Upper lobe of right lung (tissue), 1 donor: ENCODE data around the gene CCDC89. TPM values are rescaled to one million over a fixed set of nuclear protein-coding genes. Genes with fewer than 3 reads are reported as not detected.

ENCODE experiments used
- ATAC-seq: fragments of 200-7000 bp; cut with Tn5 transposase; one replicate; pipeline ENCODE4 v1.9.1; 2020; ENCODE audit warnings: mild to moderate bottlenecking, moderate library complexity
- DNase-seq: peaks from one replicate; pipeline ENCODE4 v3.0.0-alpha.2; 2020
- H3K27ac ChIP-seq: fragments of 200-600 bp; one replicate; pipeline ENCODE4 v1.8.0; 2022
- H3K27me3 ChIP-seq: fragments of 200-600 bp; one replicate; pipeline ENCODE4 v1.8.0; 2022; ENCODE audit warnings: mild to moderate bottlenecking
- H3K36me3 ChIP-seq: fragments of 200-600 bp; one replicate; pipeline ENCODE4 v1.8.0; 2022
- H3K4me1 ChIP-seq: fragments of 200-600 bp; one replicate; pipeline ENCODE4 v1.8.0; 2022
- H3K4me3 ChIP-seq: fragments of 200-600 bp; one replicate; pipeline ENCODE4 v1.8.0; 2022; ENCODE audit warnings: mild to moderate bottlenecking
- H3K9me3 ChIP-seq: fragments of 200-600 bp; one replicate; pipeline ENCODE4 v1.8.0; 2022
- CTCF ChIP-seq: fragments of 200-600 bp; IDR thresholded peaks from one replicate; pipeline ENCODE4 v1.8.0; 2022; ENCODE audit warnings: antibody characterized with exemption
- intact Hi-C: fragments of 100-400 bp; cut with DNase I; formaldehyde crosslinking; loops from one replicate; pipeline ENCODE4 v1.11.0; 2022
- total RNA-seq: library from RNA; stranded (reverse); fragmentation: NEBNext Ultra II Directional; extraction: Animal tissue kit (Norgen Biotek cat#: 25700); gene quantifications from one replicate; pipeline ENCODE4 v1.2.1, GENCODE V29; 2021
- donor health status: DM: no; HTN: yes; CAD: no; lungs with severe emphysema.

Gene CCDC89
- total RNA-seq, 1 donor from 2014 or later, result 1.2 TPM

GRCh38 chr11:85643191-85643614 is 42.8 kb downstream of the CCDC89 start:
- DNase-seq (no peak), ATAC-seq (no peak)
- TF ChIP-seq CTCF, result no peak
- Histone ChIP-seq H3K9me3 (no peaks in the 10 kb centered on the region), H3K27ac (no peak overlapping the region), H3K36me3 (peaks cover 5% of the 10 kb centered on the region), H3K4me1 (peaks cover 8% of the 10 kb centered on the region), H3K4me3 (no peak overlapping the region), H3K27me3 (no peaks in the 10 kb centered on the region)
- intact Hi-C loops, result no loop called here

GRCh38 chr11:85634747-85635146 is 51.2 kb downstream of the CCDC89 start:
- DNase-seq (no peak), ATAC-seq (no peak)
- H3K27me3 ChIP-seq, result no peaks in the 10 kb centered on the region
- no peak overlapping the region for H3K4me3 ChIP-seq
- H3K9me3 ChIP-seq, result no peaks in the 10 kb centered on the region
- intact Hi-C loops, result no loop called here
- H3K27ac ChIP-seq, result no peak overlapping the region
- H3K36me3 ChIP-seq, result peaks cover 68% of the 10 kb centered on the region
- peaks cover 5% of the 10 kb centered on the region for H3K4me1 ChIP-seq
- TF ChIP-seq CTCF, result no peak

Other genes with a start within 250 kb of the CCDC89 start
- gene DLG2, start 58.9 kb downstream of the CCDC89 start, total RNA-seq, result 9.7 TPM
- 45.2 TPM for gene TMEM126B, start 57.6 kb downstream of the CCDC89 start, total RNA-seq
- gene TMEM126A, start 38.2 kb downstream of the CCDC89 start, total RNA-seq, result 26.1 TPM
- 42.8 TPM for gene CREBZF, start 21.1 kb downstream of the CCDC89 start, total RNA-seq
- 36.5 TPM for gene SYTL2, start 124.9 kb upstream of the CCDC89 start, total RNA-seq
- not detected for gene CCDC83, start 169.2 kb upstream of the CCDC89 start, total RNA-seq